HUES48 (cell line): Measurements from ENCODE around the gene PTPRJ.
A peak's percentile ranks its signal among the peaks of the same experiment; 100 is the strongest.
"Not testable (repeated sequence)": the region's sequence is repeated elsewhere in the genome, so short reads cannot be mapped to it uniquely, and the experiment has no call there.

Source experiments
- H3K27ac ChIP-seq: one replicate; pipeline ENCODE4 v1.7.0; 2013; ENCODE audit warnings: low read depth, low read length, inconsistent platforms
- H3K27me3 ChIP-seq: 2 replicates; pipeline ENCODE4 v1.6.1; 2013; ENCODE audit warnings: mild to moderate bottlenecking, low read length; ENCODE audit not compliant: control insufficient read depth, insufficient read depth
- H3K36me3 ChIP-seq: 2 replicates; pipeline ENCODE4 v1.6.1; 2013; ENCODE audit warnings: low read length; ENCODE audit not compliant: control insufficient read depth, insufficient read depth
- H3K4me1 ChIP-seq: 2 replicates; pipeline ENCODE4 v1.6.1; 2013; ENCODE audit warnings: mild to moderate bottlenecking, low read length; ENCODE audit not compliant: control insufficient read depth, insufficient read depth
- H3K4me3 ChIP-seq: 2 replicates; pipeline ENCODE4 v1.5.1; 2013; ENCODE audit warnings: mild to moderate bottlenecking, low read depth, low read length
- H3K9ac ChIP-seq: 2 replicates; pipeline ENCODE4 v1.6.1; 2013; ENCODE audit warnings: mild to moderate bottlenecking, low read depth, low read length, moderate library complexity
- H3K9me3 ChIP-seq: 2 replicates; pipeline ENCODE4 v1.6.1; 2013; ENCODE audit warnings: low read length; ENCODE audit not compliant: control insufficient read depth, insufficient read depth

PTPRJ gene

GRCh38 chr11:47980088-47980906 lies at the start of gene PTPRJ:
Gene PTPRJ, plus strand, starts transcription at chr11:47980559. Its CDS starts 354 bp downstream, at chr11:47980913.
- Histone ChIP-seq H3K4me1 (peaks cover 23% of the 10 kb centered on the region), H3K27me3 (peaks cover 15% of the 10 kb centered on the region), H3K36me3 (no peaks in the 10 kb centered on the region), H3K9ac (peak within 1 kb of the TSS; percentile 60; the same call in 1 of the 2 replicates), H3K27ac (peak within 1 kb of the TSS; percentile 58), H3K9me3 (no peaks in the 10 kb centered on the region), H3K4me3 (peak within 1 kb of the TSS; percentile 67)

- Histone ChIP-seq H3K4me3 (no peak overlapping the region), H3K9ac (no peak overlapping the region), H3K27ac (no peak overlapping the region), H3K36me3 (no peaks in the 10 kb centered on the region), H3K9me3 (no peaks in the 10 kb centered on the region), H3K4me1 (peaks cover 8% of the 10 kb centered on the region; the same call in 1 of the 2 replicates), H3K27me3 (no peaks in the 10 kb centered on the region)
These were observed 47.8 kb upstream of the PTPRJ start for GRCh38 chr11:47932544-47932943.

DNA sequence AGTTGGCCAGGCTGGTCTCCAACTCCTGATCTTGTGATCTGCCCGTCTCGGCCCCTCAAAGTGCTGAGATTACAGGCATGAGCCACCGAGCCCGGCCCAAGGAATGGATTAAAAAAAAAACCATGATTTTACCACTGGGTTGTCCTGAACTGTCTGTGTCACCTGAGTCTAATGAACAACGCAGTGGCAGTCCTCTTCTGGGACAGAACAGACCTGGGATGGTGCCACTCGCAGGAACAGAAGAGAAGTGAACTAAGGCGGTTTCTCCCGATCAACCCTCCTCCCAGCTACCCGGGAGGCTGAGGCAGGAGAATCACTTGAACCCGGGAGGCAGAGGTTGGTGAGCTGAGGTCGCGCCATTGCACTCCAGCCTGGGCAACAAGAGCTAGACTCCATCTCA lies 46.6 kb upstream of the PTPRJ start:
- H3K27ac ChIP-seq: not testable (repeated sequence)

DNA sequence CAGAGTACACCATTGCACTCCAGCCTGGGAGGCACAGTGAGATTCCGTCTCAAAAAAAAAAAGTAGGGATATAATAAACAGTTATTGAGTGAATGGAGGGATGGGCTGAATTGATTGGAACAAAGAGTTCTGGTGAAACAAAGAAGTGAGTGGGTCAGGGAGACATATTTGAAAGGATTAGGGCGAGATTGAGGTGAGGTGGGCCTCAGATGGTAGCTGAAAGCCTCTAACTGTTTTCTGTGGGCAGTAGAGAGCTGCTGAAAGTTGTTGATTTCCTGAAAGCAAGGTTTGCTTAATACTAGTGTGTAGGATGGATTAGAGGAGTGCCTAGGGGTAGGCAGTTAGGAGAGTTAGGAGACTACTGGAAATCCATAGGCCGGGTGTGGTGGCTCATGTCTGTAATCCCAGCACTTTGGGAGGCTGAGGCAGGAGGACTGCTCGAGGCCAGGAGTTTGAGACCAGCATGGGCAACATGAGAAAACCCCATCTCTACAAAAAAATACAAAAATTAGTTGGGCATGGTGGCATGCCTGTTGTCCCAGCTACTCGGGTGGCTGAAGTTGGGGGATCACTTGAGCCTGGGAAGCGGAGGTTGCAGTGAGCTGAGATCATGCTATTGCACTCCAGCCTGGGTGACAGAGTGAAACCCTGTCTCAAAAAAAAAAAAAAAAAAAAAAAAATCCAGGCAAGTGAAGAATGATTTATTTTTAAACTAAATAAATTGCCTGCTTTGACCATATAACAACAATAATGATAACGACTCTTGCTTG lies 41.4 kb upstream of the PTPRJ start:
- Histone ChIP-seq H3K9ac (no peak overlapping the region), H3K27me3 (no peaks in the 10 kb centered on the region), H3K4me3 (no peak overlapping the region), H3K4me1 (peaks cover 5% of the 10 kb centered on the region), H3K36me3 (no peaks in the 10 kb centered on the region), H3K27ac (no peak overlapping the region), H3K9me3 (no peaks in the 10 kb centered on the region)

More for the DNA sequence above, 46.6 kb upstream of the PTPRJ start:
- H3K9ac ChIP-seq, H3K4me3 ChIP-seq, H3K9me3 ChIP-seq, H3K4me1 ChIP-seq, H3K36me3 ChIP-seq, H3K27me3 ChIP-seq: not testable (repeated sequence)

DNA sequence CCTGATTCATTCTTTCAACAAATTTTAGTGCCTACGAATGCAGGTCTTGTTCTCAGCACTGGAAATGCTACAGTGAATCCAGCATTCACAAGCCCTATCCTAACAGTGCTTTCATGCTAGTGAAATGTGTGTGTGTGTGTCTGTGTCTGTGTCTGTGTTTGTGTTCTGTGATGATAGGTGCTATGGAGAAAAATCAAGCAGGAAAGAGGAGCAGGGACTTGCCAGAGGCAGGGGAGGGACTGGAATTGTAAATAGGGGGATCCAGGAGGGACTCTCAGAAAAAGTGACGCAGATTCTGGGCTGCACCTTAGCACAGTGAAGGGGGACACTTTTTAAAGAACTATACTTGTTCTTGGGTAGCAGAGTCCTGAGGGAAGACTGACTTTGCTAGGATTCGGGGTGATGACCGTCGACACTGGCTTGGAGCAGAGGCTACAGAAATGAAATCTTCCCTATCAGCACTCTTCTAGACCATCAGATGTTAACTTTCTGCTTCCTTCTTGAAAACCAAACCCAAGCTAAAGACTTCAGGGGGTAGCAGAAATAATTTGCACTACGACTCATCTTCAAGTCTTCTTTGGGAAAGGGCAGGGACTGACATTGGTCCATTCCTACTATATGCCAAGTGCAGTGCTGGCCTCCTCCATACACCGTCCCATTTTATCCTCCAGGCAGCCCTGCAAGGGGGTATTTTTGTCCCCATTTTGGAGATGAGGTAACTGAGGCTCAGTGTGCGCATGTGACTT lies 39.3 kb upstream of the PTPRJ start:
- Histone ChIP-seq H3K4me3 (no peak overlapping the region), H3K9me3 (no peaks in the 10 kb centered on the region), H3K27ac (no peak overlapping the region), H3K36me3 (no peaks in the 10 kb centered on the region), H3K27me3 (no peaks in the 10 kb centered on the region), H3K9ac (no peak overlapping the region), H3K4me1 (peaks cover 18% of the 10 kb centered on the region)

DNA sequence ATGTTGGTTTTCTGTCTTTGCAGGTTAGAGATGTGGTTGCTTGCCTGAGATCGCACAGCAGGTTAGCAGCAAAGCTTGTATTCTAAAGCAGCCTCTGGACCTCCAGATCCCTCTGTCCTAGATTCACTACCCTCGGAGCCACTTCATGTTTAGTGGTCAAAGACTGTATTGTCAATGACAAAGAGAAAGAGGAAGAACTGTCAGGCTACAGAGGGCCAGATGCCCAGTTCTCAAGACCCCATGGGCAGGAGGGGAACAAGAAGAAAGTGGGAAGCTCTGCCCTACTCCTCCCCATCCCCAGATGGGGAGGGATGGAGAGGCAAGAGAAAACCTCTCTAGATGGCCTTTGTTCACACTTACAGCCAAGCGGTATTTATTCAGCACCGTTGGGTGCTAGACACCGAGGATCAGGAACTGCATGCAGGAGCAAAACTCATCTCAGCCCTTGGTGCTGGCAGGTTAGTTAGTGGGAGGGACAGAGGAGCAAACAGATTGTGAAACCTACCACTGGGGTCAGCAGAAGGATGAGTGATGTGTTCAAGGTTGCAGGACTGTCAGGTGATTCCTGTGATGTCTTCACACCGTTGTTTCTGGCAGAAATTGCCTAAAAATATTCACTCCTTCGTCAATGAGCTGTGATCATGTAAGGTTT lies 38.3 kb upstream of the PTPRJ start:
- no peak overlapping the region for H3K4me3 ChIP-seq
- H3K9ac ChIP-seq: no peak overlapping the region
- peak overlapping the region; percentile 10 for H3K27ac ChIP-seq
- H3K4me1 ChIP-seq: peaks cover 22% of the 10 kb centered on the region
- H3K27me3 ChIP-seq: no peaks in the 10 kb centered on the region
- no peaks in the 10 kb centered on the region for H3K36me3 ChIP-seq
- H3K9me3 ChIP-seq: no peaks in the 10 kb centered on the region

DNA sequence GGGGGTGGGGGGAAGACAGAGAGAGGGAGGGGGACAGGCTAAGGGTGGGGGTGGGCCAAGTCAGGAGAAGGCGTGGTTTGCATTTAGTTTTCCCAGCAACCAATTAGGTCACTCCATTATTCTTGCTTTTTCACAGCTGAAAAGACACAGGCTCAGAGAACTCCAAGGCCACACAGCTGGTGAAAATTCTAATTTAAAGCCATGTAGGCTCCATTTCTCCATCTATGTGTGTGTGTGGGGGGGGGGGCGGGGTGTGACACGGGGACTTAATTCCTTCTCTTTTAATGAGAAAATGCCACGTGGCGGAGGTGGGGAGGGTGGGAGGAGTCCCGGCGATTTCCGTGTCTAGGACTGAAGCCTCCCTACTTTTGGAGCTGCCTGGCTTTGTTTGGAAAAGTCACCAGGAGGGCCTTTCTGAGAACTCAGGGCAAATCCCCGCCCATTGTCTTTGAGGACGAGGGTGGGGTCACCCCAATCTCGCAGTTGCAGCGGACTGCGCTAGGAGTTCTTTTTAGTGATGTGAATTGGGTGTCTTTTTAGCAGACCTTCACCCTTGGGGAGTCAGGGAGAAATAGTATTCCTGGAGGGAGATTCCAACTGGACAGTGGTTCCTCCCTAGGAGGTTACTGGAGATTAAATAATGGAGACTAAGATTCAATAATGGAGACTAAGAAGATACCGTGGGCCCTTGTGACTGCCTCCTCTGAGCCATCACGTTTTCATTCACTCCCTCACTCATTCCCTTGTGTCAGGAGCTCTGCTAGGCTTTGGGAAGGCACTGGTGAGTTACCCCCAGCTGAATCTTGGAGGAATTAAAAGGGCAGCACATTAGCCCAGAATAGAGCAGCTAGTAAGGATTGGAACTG lies 36.4 kb upstream of the PTPRJ start:
- peak overlapping the region; percentile 64 for H3K9ac ChIP-seq
- peak overlapping the region; percentile 61 for H3K27ac ChIP-seq
- H3K27me3 ChIP-seq: no peaks in the 10 kb centered on the region
- peaks cover 26% of the 10 kb centered on the region for H3K4me1 ChIP-seq
- H3K36me3 ChIP-seq: no peaks in the 10 kb centered on the region
- H3K4me3 ChIP-seq: peak overlapping the region; percentile 46
- no peaks in the 10 kb centered on the region for H3K9me3 ChIP-seq

- Histone ChIP-seq H3K9ac (peak overlapping the region; percentile 64; the same call in 1 of the 2 replicates), H3K9me3 (no peaks in the 10 kb centered on the region), H3K27ac (peak overlapping the region; percentile 61), H3K36me3 (no peaks in the 10 kb centered on the region), H3K27me3 (no peaks in the 10 kb centered on the region), H3K4me1 (peaks cover 26% of the 10 kb centered on the region), H3K4me3 (peak overlapping the region; percentile 46; the same call in 1 of the 2 replicates)
These were observed 35.7 kb upstream of the PTPRJ start for GRCh38 chr11:47944632-47945031.

DNA sequence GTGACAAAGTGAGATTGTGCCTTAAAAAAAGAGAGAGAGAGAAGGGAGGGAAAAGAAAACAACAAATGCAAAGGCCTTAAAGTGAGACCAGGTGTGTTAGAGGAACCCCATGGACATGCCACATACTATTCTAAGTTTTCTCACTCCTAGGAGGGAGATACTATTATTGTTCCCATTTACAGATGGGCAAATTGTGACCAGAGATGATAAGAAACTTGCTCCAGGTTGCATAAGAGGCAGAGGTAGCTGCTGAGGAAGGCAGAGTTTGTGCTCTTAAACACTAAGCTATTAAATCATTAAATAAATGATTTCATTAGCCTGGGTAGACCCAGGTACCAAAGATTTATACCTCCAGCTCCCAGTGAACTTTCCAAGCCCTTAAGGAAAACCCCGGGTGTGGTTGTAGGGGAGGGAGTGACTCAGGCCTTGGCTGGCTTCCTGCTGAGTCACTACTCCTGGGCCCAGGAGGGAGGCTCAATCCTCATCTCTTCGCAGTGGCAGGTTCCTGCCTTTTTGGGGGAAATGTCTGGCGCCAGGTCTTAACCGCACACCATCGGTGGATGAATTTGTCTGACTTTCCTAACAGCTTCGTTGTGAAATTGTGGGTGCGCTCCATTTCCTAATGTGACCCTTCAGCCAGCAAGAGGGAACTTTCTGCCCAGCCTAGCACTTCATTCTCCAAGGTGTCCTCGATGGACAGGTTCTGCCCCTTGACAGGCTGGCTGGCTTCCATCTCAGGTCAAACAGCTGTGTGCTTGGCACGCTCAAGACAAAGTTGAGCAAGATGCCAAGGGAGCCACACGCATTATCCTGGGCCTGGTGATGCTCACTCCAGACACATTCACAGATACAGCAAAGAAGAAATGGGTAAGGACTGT lies 33.4 kb upstream of the PTPRJ start:
- Histone ChIP-seq H3K27ac (peak overlapping the region; percentile 21), H3K27me3 (no peaks in the 10 kb centered on the region), H3K4me1 (peaks cover 26% of the 10 kb centered on the region), H3K36me3 (no peaks in the 10 kb centered on the region), H3K9me3 (no peaks in the 10 kb centered on the region), H3K9ac (no peak overlapping the region), H3K4me3 (no peak overlapping the region)
